DMS79 (cell line): ENCODE results near the gene SORD.

Experiments used
- DNase-seq: peaks from one replicate; lab custom pipeline; 2025; lab: John Stamatoyannopoulos, UW

The SORD gene

DNA sequence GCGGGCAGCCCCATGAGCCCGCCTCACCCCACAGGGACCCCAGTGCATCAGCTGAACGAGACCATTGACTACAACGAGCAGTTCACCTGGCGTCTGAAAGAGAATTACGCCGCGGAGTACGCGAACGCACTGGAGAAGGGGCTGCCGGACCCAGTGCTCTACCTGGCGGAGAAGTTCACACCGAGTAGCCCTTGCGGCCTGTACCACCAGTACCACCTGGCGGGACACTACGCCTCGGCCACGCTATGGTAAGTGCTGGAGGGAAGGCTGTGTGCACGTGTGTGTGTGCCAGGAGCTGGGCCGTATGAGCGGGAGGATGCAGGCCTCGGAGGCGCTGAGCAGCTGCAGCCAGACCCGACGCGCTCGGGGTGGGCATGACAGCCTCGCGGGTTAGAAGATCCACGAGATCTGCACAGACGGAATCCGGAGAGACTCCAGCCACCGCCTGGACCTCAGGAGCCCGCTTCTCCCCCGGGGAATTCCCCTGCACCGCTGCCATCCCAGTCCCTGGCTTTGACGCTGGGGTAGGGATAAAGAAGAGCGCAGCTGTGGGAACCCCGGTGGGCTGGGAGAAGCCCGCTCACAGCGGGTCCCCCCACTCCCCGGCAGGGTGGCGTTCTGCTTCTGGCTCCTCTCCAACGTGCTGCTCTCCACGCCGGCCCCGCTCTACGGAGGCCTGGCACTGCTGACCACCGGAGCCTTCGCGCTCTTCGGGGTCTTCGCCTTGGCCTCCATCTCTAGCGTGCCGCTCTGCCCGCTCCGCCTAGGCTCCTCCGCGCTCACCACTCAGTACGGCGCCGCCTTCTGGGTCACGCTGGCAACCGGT lies 93.7 kb downstream of the SORD start:
- DNase-seq = no peak

DNA sequence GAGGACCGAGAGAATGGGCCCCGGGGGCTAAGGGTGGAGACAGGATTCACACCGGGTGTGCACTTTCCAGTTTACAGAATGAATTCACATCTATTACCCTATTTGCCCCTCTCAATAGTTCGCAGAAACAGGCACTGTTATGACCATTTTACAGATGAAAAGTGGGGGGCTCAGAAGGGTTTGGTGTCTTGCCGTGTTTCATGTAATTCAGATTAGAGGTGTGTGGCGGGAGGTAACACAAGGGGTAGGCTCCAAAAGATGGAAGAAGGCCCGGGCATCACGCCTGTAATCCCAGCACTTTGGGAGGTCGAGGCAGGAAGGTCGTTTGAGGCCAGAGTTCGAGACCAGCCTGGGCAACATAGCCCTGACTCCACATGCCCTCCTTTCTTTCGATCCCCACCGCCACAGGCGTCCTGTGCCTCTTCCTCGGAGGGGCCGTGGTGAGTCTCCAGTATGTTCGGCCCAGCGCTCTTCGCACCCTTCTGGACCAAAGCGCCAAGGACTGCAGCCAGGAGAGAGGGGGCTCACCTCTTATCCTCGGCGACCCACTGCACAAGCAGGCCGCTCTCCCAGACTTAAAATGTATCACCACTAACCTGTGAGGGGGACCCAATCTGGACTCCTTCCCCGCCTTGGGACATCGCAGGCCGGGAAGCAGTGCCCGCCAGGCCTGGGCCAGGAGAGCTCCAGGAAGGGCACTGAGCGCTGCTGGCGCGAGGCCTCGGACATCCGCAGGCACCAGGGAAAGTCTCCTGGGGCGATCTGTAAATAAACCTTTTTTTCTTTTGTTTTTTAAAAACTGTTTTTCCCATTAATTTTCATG lies 94.5 kb downstream of the SORD start:
- no peak for DNase-seq

DNA sequence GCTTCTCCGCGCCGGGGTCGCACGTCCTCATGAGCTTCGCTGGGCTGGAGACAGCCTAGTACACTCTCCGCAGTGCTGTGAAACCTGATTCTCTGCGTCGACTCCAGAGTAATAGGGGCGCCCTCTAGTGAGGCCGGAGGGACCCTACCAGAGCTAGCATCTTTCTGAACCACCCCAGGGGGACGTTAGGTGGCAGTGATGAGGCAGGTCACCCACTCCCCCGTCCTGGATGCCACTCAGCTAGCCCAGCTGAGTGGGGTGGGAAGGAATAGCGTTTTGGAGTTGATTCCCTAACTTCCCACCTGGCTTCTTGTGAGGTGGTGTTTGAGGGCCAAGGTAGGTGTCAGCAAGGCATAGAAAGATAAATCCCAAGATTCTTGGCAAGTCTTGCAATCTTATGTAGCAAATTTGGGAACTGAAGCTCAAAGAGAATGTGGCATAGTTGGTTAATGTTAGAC lies 95.2 kb downstream of the SORD start:
- DNase-seq = peak; percentile 51

DNA sequence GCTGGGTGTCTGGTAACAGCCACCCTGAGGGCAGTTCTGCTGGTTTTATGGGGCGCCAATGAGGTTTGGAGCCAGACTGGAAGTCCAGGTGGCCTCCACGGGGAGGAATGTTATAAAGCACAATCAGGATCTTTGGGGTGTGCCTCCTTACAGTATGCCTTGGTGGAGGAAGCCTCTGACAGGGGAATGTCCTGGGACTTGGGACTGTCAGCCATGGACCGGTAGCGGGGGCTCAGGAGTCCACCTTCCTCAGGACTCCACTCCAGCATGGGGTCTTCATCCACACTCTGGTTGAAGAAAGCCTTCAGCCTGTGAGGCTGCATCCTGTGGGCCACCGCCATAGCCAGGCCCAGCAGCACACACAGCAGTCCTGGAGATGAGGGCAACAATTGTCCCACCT lies 96.0 kb downstream of the SORD start:
- no peak for DNase-seq

DNA sequence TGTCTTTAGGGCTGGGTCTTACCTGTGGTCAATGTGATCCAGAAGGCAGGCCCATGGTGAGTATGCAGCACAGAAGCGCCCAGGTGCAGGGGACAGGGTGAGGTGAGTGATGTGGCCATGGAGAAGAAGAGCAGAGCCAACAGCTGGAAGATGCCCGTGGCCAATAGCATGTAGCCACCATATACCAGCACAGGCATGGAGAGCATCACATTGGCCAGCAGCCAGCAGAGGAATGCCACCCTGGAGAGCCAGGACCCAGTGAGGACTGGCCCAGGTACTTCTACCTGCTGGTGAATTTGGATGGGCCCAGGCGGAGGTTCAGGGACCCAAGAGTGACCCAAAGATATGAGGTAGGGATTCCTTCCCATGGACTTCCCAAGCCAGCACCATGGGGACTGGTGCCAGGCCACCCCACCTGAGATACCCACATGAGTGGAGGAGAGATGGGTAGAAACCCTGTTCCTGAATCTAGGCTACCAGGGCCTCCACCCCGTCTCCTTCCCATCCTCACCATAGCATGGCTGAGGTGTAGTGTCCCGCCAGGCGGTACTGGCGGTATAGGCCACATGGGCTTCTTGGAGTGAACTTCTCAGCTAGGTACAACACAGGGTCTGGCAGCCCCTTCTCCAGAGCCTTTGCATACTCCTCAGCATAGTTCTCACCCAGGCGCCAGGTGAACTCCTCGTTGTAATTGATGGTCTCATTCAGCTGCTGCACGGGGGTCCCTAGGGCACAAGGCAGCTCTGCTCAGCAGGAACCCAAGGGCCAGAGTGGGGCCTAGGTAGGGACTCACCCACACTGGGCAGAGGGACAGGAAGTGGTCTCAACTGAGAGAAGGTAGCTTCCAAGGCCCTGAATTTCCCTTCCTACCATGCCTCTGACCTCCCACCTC lies 97.3 kb downstream of the SORD start:
- DNase-seq = no peak

DNA sequence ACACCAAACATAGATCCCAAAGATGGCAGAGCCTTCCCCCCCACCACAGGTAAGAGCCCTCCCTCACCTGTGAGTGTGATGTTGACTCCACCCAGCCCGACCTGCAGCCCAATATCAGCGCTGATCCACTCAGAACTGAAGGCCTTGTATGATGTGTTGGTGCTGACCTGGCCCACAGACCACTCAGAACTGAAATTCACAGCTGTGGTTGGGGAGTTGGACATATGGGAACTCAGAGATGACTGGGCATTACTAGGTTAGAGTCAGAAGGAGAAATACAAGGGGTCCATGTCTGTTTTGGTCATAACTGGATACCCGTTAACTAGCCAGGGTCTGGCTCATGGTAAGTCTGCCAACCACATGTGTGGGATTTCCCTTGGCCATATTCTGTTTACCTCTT lies 98.0 kb downstream of the SORD start:
- no peak for DNase-seq

DNA sequence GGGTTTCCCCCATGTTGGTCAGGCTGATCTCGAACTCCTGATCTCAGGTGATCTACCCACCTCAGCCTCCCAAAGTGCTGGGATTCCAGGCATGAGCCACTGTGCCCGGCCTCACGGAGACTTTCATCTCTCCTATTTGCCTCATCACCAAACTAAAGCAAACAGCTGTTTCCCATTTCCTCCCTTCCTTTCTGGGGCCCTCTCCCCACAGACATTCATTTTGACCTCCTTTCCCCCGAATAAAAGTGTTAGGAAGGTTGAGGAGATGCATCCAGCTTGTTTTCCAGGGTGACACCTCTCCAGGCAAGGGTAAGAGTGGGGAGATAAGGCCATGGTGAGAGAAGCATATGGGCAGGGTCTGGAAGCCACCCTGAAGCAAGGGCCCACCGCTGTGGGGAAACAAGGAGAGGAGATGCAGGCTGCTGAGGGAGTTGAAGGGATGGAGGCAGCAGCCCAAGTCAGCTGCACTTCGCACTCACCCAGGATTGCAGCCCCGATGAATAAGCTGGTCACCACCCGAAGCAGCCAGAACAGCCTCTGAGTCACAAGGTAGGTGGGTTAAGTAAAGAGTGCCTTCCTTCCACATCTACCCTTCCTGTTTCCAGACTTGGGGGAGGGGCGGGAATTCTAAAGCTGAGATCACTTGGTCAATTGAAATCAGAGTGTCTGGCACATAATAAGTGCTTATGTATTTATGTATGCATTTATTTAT lies 98.9 kb downstream of the SORD start:
- no peak for DNase-seq

DNA sequence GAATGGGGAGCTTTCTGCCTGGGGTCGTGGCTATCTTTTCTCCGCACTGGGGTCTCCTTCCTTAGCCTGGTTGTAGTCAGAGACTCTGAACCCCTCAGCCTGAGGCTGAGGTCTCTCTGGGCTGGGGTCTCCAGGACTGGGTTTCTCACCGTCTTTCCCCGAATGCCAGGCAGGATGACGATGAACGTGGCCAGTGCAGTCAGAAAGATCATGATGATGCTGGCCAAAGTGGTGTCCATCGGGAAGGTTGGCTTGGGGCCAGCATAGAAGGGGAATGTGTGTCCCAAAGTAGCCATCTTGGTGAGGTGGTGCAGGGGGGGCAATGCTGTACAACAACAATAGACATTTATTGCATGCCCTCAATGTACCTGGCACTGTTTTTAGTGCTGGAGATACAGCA lies 99.7 kb downstream of the SORD start:
- no peak for DNase-seq

DNA sequence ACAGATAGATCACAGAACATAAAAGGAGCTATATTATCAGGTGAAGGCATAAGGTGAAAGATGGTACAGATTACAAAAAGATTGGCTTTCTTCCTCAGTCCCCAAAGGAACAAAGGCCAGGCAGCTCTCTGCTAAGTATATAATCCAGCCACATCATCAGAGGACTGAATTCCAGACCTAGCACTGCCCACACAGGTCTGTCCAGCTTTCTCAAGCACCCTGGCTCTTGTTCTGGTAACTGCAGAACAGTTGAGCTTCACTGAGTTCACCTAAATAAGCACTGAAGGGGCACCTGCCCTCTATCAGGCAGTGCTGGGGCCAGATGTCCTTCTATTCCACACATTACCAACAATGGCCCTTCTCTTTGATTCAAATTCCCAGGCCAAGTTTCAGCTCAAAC lies 100.4 kb downstream of the SORD start:
- DNase-seq = no peak

DNA sequence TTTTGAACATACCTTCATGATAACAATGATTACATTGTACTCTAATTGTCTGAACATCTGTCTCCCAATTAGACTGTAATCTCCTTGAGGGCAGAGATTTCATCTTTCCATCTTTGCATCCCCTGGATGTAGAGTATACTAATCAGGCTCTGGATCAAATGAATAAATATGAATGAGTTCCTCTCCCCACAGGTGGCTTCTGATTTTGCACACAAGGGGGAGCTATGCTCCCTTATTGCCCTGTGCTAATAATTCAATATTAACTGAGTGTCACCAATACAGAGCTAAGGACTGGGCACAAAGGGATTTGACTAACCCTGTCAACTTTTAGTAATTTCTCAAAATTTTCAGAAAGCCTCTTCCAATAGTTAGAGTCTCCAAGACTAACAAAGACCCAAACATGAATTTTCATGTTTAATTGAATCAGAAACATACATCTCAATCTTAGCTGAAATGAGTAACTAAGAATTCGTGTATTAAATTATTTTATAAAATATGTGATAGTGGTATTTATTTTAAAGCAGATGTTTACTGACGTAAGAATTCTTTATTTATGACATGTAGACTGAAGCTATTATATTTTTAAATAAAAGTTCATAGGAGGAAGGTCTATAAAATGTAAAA lies 103.7 kb downstream of the SORD start:
- no peak for DNase-seq
